PC-9 (cell line): ENCODE measurements around the gene MYD88. TPM values are rescaled to one million over a fixed set of nuclear protein-coding genes. Genes with fewer than 3 reads are reported as not detected.

Source experiments
- BruUV-seq: library from RNA; stranded (reverse); fragments of 400-500 nt; replicated peaks from 2 replicates; lab custom pipeline; 2021; lab: Mats Ljungman, UMichigan
- CTCF ChIA-PET: fragments of 300-600 bp; sonication (Branson Sonifier 250); formaldehyde crosslinking; loops from one replicate; lab custom pipeline; 2022; ENCODE audit warnings: antibody characterized with exemption; lab: Charles Lee
- POLR2A ChIA-PET: fragments of 300-600 bp; sonication (Branson Sonifier 250); formaldehyde crosslinking; loops from one replicate; lab custom pipeline; 2022; ENCODE audit warnings: antibody characterized with exemption; ENCODE audit not compliant: unreplicated experiment; lab: Charles Lee
- DNase-seq, 2 experiments: peaks; one replicate each; pipeline versions ENCODE4 v3.0.0 to v3.0.0-alpha.2; 2015 to 2022; ENCODE audit warnings: mixed read lengths in 1 of 2
- H2AFZ ChIP-seq: fragments of 200-600 bp; sonication (generic); 2 replicates; pipeline ENCODE4 v1.8.1; 2017; ENCODE audit warnings: antibody characterized with exemption
- H3F3A ChIP-seq: fragments of 200-600 bp; sonication (generic); 2 replicates; pipeline ENCODE4 v1.8.1; 2017; ENCODE audit warnings: antibody characterized with exemption, mild to moderate bottlenecking, low read depth; ENCODE audit not compliant: insufficient read depth
- H3K27ac ChIP-seq: fragments of 200-600 bp; sonication (generic); 2 replicates; pipeline ENCODE4 v1.6.1; 2016; ENCODE audit warnings: mixed run types
- H3K27me3 ChIP-seq: fragments of 200-600 bp; sonication (generic); 2 replicates; pipeline ENCODE4 v1.6.1; 2016; ENCODE audit warnings: low read depth, mixed run types; ENCODE audit not compliant: insufficient read depth
- H3K36me3 ChIP-seq: fragments of 200-600 bp; sonication (generic); 2 replicates; pipeline ENCODE4 v1.6.1; 2016; ENCODE audit warnings: low read depth, mixed run types
- H3K4me1 ChIP-seq: fragments of 200-600 bp; sonication (generic); replicated peaks from 2 replicates; pipeline ENCODE4 v1.6.1; 2016; ENCODE audit warnings: mixed run types; ENCODE audit not compliant: insufficient read depth
- H3K4me2 ChIP-seq: fragments of 200-600 bp; sonication (generic); 2 replicates; pipeline ENCODE4 v1.6.1; 2017; ENCODE audit warnings: mixed run types
- H3K4me3 ChIP-seq: fragments of 200-600 bp; sonication (generic); 2 replicates; pipeline ENCODE4 v1.6.1; 2016; ENCODE audit warnings: mixed run types
- H3K79me2 ChIP-seq: fragments of 200-600 bp; sonication (generic); 2 replicates; pipeline ENCODE4 v1.6.1; 2017; ENCODE audit warnings: low read depth, mixed run types
- H3K9me2 ChIP-seq: fragments of 200-600 bp; sonication (generic); 2 replicates; pipeline ENCODE4 v1.8.1; 2017; ENCODE audit warnings: mild to moderate bottlenecking; ENCODE audit not compliant: insufficient read depth
- H3K9me3 ChIP-seq: fragments of 200-600 bp; sonication (generic); 2 replicates; pipeline ENCODE4 v1.8.1; 2016; ENCODE audit warnings: low read depth; ENCODE audit not compliant: insufficient read depth
- H4K20me1 ChIP-seq: fragments of 200-600 bp; sonication (generic); 2 replicates; pipeline ENCODE4 v1.8.1; 2017; ENCODE audit not compliant: insufficient read depth
- CTCF ChIP-seq: fragments of 200-600 bp; sonication (generic); conservative IDR thresholded peaks from 2 replicates; pipeline ENCODE4 v1.6.1; 2017; ENCODE audit warnings: mixed run types, antibody characterized with exemption, mild to moderate bottlenecking, moderate library complexity
- EZH2 ChIP-seq: fragments of 200-600 bp; sonication (generic); IDR thresholded peaks from 2 replicates; pipeline ENCODE4 v1.8.0; 2017; ENCODE audit warnings: antibody characterized with exemption, low read depth
- intact Hi-C: fragments of 100-400 bp; cut with micrococcal nuclease; formaldehyde crosslinking; loops from one replicate; pipeline ENCODE4 v1.10.0; 2022; ENCODE audit not compliant: unreplicated experiment
- total RNA-seq: library from RNA; stranded (reverse); gene quantifications from 2 replicates; pipeline ENCODE4 v1.2.3, GENCODE V29; 2021

MYD88 gene
- total RNA-seq, 1 experiment from 2014 or later, result 25.0 TPM

- Histone ChIP-seq H3F3A (no peaks in the 10 kb centered on the region), H3K4me3 (no peak overlapping the region), H2AFZ (no peak overlapping the region), H3K9me2 (no peaks in the 10 kb centered on the region), H3K27ac (no peak overlapping the region), H3K4me2 (no peak overlapping the region), H3K27me3 (peaks cover 28% of the 10 kb centered on the region), H3K4me1 (no peaks in the 10 kb centered on the region), H3K79me2 (no peaks in the 10 kb centered on the region), H3K36me3 (no peaks in the 10 kb centered on the region), H4K20me1 (no peaks in the 10 kb centered on the region), H3K9me3 (no peaks in the 10 kb centered on the region)
- ChIA-PET CTCF (no interaction called here), POLR2A (no interaction called here)
- TF ChIP-seq EZH2, result no peak
- no peak for TF ChIP-seq CTCF
- BruUV-seq, result no TSS peak
- intact Hi-C loops, result no loop called here
- DNase-seq, result no peak
Measured at GRCh38 chr3:38090453-38090852, 48.0 kb upstream of the MYD88 start.

- Histone ChIP-seq H3K27ac (no peak overlapping the region), H3K9me2 (no peaks in the 10 kb centered on the region), H3K4me3 (no peak overlapping the region), H3K4me2 (no peak overlapping the region), H3F3A (no peaks in the 10 kb centered on the region), H2AFZ (no peak overlapping the region), H3K4me1 (no peaks in the 10 kb centered on the region), H3K27me3 (peaks cover 29% of the 10 kb centered on the region), H3K36me3 (no peaks in the 10 kb centered on the region), H3K79me2 (no peaks in the 10 kb centered on the region), H4K20me1 (no peaks in the 10 kb centered on the region), H3K9me3 (no peaks in the 10 kb centered on the region)
- ChIA-PET POLR2A (no interaction called here), CTCF (no interaction called here)
- DNase-seq, result no peak
- intact Hi-C loops, result no loop called here
- no TSS peak for BruUV-seq
- TF ChIP-seq EZH2 (no peak), CTCF (no peak)
Measured at GRCh38 chr3:38094999-38095398, 43.5 kb upstream of the MYD88 start.

- Histone ChIP-seq H3K27ac (no peak overlapping the region), H3K9me3 (no peaks in the 10 kb centered on the region), H2AFZ (no peak overlapping the region), H3K4me1 (no peaks in the 10 kb centered on the region), H3K9me2 (no peaks in the 10 kb centered on the region), H3K79me2 (no peaks in the 10 kb centered on the region), H3K36me3 (no peaks in the 10 kb centered on the region), H3F3A (no peaks in the 10 kb centered on the region), H3K27me3 (peaks cover 29% of the 10 kb centered on the region), H3K4me2 (no peak overlapping the region), H3K4me3 (no peak overlapping the region), H4K20me1 (no peaks in the 10 kb centered on the region)
- no peak for TF ChIP-seq CTCF
- no peak for TF ChIP-seq EZH2
- BruUV-seq, result no TSS peak
- POLR2A ChIA-PET, result interaction anchor here (0.6 kb wide), 1 partner anchor 21 kb away, joined by 4 read pairs; no protein-coding TSS in a partner anchor
- intact Hi-C loops, result no loop called here
- no peak for DNase-seq
- CTCF ChIA-PET, result no interaction called here
Measured at GRCh38 chr3:38095669-38096483, 42.6 kb upstream of the MYD88 start.
